Neural progenitor cell (in vitro differentiated cells): Measurements from ENCODE around the gene XPR1.

Source experiments
- EZH2 ChIP-seq: fragments of 200-600 bp; sonication (generic); IDR thresholded peaks from 2 replicates; pipeline ENCODE4 v1.6.1; 2017; ENCODE audit warnings: antibody characterized with exemption, mild to moderate bottlenecking, moderate library complexity
- EZH2phosphoT487 ChIP-seq: fragments of 200-600 bp; sonication (generic); IDR thresholded peaks from 2 replicates; pipeline ENCODE4 v1.6.1; 2017; ENCODE audit warnings: antibody characterized with exemption
- TF ChIP-seq, protein P1 (sequence below): fragments of 200-600 bp; sonication (generic); IDR thresholded peaks from 2 replicates; pipeline ENCODE4 v1.5.1; 2017; ENCODE audit warnings: antibody characterized with exemption, mild to moderate bottlenecking

DNA sequence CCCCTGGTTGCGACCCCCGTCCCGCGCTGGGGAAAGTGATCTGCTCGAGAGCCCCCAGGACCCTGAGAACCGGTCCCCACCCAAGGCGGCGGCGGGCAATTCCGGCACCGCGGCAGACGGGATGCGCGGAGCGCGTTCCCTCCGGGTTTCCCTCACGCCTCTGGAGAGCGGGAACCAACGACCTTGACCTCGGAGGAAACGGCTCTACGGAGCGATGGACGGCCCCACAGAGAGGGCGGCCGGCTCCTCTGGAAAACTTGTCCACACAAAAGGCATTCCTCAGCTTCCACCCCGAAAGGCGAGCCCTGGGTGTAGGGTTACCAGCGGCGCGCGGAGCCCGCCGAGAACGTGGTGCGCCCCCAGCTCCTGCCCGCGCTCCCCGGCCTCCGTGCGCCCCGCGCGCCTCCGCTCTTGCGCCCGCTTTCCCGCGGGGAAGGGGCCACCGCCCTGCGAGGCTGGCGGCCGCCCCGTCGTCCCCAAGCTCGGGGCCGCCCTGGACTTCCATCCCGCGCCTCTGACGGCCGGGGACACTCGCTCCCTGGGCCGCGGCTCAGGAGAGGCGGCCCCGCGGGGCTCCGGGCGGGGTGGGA, 280.5 kb downstream of the XPR1 start:
- TF ChIP-seq, protein P1, sequence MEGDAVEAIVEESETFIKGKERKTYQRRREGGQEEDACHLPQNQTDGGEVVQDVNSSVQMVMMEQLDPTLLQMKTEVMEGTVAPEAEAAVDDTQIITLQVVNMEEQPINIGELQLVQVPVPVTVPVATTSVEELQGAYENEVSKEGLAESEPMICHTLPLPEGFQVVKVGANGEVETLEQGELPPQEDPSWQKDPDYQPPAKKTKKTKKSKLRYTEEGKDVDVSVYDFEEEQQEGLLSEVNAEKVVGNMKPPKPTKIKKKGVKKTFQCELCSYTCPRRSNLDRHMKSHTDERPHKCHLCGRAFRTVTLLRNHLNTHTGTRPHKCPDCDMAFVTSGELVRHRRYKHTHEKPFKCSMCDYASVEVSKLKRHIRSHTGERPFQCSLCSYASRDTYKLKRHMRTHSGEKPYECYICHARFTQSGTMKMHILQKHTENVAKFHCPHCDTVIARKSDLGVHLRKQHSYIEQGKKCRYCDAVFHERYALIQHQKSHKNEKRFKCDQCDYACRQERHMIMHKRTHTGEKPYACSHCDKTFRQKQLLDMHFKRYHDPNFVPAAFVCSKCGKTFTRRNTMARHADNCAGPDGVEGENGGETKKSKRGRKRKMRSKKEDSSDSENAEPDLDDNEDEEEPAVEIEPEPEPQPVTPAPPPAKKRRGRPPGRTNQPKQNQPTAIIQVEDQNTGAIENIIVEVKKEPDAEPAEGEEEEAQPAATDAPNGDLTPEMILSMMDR, result no peak
- TF ChIP-seq EZH2 (peak; percentile 72), EZH2phosphoT487 (peak; percentile 33)
